COLO829 (cell line): ENCODE data around the gene TESK2.
"Not testable (repeated sequence)": the region's sequence is repeated elsewhere in the genome, so short reads cannot be mapped to it uniquely, and the experiment has no call there.

ENCODE experiments used
- DNase-seq: peaks from one replicate; pipeline ENCODE4 v3.0.0; 2012; ENCODE audit warnings: low spot score

Gene TESK2

DNA sequence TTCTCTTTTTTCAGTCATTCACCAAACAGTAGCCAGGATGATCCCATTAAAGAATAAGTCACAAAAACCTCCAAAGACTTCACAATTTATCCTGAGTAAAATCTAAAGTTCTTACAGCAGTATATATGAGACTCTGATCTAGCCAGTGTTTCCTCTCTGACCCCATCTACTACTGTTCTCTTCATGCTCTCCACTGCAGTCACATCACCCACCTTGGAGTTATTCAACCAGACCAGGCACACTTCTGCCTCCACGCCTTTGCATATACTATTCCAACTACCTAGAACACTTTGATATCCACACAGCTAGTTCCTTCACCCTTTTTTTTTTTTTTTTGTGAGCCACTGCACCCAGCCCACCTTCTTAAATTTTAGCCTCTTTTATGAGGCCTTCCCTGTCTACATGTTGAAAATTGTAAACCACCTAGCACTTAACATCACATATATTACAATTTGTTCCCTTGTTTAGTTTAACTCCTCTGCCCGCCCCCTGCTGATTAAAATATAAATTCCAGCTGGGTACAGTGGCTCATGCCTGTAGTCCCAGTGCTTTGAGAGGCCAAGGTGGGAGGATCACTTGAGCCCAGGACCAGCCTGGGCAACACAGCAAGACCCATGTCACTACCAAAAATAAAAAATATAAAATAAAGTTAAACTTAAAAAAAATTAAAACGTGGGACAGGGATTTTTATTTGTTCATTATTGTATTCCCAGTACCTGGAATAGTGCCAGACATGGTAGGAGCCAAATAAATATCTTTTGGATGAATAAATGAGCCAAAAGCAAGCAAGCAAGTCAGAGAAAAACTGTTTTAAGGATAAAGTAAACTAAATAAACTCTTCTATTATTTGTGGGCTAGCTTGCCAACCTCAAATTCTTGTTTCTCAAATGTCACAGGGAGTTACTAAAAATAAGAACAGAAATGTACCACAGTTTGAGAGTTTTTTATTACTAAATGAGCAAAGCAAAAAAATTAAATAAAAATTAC, 115.6 kb downstream of the TESK2 start:
- no peak for DNase-seq

- no peak for DNase-seq
Measured at GRCh38 chr1:45373573-45373972, 117.4 kb downstream of the TESK2 start.

- no peak for DNase-seq
Measured at GRCh38 chr1:45370575-45370974, 120.4 kb downstream of the TESK2 start.

DNA sequence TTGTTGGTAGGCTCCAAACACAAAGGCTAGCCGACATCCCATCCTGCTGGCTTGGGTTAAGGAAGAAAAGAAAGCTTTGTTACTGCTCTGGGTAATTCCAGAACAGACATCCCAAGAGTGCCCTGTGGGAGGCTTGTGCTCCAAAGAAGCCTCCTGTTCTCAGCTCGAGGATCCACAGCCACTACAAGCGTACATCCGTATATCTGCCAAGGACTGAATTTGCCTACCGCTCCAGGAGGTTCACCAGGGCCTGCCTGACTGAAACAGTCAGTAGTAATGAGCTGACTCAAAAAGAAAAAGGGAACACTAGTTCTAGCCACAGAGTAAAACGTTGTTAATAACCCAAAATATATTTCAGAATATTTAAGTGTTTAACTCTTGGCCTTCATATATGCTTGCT, 125.9 kb downstream of the TESK2 start:
- DNase-seq = peak; percentile 36

DNA sequence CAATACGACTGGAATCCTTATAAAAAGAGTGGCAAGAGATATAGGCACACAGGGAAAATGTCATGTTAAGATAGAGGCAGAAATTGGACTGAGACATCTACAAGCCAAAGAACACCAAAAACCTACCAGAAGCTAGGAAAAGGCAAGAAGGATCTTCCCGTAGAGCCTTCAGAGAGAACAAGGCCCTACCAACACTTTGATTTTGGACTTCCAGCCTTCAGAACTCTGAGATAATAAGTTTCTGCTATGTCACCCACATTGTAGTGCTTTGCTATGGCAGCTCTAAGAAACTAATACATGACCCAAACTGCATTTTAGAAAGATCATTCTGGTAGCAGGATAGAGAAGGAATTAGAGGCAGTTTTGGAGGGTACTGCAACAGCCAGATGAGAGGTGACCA, 126.7 kb downstream of the TESK2 start:
- DNase-seq = no peak

GRCh38 chr1:45360981-45361380, 130.0 kb downstream of the TESK2 start:
- DNase-seq = not testable (repeated sequence)

DNA sequence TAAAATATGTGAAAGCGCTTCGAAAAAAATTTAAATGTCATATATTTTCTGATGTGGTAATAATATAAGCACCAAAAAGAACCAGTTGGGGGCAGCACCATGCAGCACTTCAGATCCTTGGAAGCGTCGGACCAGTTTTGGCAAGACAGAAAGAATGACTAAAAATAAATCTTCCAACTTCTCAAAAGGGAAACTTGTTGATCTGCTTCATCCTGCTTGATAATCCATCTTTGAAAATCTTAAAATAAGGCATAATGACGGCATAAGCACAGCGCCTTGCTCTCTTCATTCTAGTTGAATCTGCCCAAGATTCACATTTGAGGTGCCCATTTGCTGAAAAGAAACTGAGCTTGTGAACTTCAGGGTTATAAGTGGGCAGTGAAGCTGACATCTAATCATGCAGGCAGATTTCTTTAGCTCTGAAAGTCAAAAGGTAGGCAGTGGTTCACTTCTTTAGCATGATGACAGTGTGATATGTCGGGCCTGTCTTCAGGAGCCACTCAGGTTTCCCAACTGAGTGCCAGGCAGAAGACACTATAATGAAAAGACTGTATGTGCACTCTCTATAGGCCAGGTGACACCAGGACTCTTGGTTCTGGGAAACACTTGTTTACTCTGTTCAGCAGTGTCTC, 131.0 kb downstream of the TESK2 start:
- peak; percentile 33 for DNase-seq

DNA sequence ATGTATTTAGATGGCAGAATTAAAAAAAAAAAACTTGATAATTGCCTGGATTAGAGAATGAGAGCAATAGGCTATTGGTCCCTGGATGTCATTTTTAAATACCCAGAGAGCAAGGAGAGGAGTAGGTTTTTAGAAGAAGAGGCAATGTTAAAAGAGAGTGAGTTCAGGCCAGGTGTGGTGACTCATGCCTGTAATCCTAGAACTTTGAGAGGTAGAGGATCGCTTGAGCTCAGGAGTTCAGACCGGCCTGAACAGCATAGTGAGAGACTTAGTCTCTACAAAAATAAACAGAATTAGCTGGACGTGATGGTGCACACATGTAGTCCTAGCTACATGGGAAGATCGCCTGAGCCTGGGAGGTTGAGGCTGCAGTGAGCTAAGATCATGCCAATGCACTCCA, 134.8 kb downstream of the TESK2 start:
- no peak for DNase-seq

- DNase-seq = no peak
Measured at GRCh38 chr1:45355683-45356082, 135.3 kb downstream of the TESK2 start.

GRCh38 chr1:45354838-45355237, 136.1 kb downstream of the TESK2 start:
- no peak for DNase-seq

DNA sequence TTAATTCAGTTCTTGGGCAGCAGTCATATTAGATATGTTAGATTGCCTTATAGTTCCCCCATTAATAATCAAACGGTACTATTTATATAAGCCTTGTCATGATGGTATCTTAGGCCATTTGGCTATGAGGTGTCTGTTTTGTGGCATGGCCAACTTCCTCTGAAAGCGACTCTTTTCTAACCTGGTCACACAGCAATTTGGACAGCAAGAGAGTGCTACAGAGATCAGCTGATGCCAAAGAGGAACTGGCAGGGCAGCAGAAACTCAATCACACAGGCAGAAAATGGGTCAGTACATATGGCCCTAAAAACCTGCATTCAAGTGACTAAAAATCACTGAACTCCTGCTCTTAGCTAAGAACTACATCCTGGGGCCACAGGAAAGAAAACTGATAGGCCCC, 137.3 kb downstream of the TESK2 start:
- no peak for DNase-seq

GRCh38 chr1:45351508-45351907, 139.5 kb downstream of the TESK2 start:
- no peak for DNase-seq

GRCh38 chr1:45348966-45349677, 141.8 kb downstream of the TESK2 start:
- no peak for DNase-seq

- no peak for DNase-seq
Measured at GRCh38 chr1:45348609-45348965, 142.4 kb downstream of the TESK2 start.

DNA sequence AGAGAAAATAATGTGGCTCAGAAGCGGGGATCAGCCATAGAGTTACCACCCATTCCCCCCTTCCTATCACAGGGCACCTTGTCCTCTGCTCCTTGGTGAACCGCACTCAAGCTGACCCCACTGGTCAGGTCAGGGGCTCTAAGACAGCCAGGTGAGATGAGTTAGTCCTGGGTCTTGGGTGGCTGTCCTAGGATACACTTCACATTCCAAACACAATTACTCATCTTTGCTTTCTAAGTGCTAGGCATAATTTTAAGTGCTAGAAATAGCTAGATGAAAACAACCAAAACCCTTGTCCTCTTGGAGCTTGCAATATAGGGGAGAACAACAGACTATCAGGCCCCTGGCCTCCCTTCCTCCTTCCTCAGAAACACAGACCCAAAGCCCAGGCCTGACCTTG, 142.9 kb downstream of the TESK2 start:
- no peak for DNase-seq

GRCh38 chr1:45346473-45346872, 144.5 kb downstream of the TESK2 start:
- no peak for DNase-seq

DNA sequence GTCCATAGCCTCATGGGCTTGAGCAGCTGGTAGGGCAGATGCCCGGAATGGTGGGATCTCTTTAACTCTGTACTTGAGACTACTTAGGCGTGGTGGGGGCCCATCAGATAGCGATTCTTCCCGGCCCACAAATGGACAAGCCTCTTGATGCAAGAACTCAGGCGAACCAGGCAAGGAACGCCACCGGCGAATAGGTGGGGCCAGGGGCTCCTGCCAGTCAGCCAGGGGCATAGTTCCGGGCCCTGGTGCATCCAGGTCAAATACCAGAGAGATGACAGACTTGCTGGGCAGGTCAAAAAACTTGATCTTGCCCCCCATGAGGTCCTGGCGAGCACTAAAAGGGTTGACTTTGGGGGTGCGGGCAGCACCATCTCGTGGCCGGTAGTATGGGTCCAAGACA, 145.9 kb downstream of the TESK2 start:
- no peak for DNase-seq

- DNase-seq = no peak
Measured at GRCh38 chr1:45344499-45344898, 146.5 kb downstream of the TESK2 start.

GRCh38 chr1:45340816-45341466, 150.0 kb downstream of the TESK2 start:
- no peak for DNase-seq

DNA sequence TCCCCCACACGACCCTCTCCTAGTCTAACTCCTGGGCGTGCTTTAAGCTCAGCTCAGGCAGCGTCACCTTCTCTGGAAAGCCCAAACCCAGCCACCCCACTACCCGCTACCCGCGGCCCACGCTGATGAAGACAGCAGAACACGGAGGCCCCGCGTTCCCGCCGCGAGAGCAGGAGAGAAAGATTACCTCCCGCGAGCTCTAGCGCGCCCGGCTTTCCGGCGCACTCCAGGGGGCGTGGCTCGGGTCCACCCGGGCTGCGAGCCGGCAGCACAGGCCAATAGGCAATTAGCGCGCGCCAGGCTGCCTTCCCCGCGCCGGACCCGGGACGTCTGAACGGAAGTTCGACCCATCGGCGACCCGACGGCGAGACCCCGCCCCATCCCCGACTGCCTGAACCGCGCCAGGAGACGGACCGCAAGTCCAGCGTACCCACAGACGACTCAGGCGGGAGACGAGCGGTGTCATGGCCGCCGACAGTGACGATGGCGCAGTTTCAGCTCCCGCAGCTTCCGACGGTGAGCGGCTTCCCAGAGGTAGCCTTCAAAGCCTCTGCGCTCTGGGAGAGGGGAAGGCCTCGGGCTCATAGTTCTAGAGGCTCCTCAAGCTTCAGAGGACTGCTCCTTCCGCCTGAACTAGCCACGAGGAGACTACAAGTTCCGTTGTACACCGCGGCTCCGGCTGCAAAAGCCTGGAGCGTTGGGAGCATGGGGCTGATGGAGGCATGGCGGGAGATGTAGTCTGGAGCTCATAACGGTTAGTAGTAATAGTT, 151.0 kb downstream of the TESK2 start, which contains the start of the genes MUTYH and TOE1:
Gene MUTYH, minus strand, starts transcription at position 652 of the 770 bp plus-strand sequence. CDS start 5,935 bp downstream, outside the sequence.
Gene TOE1, plus strand, starts transcription at position 382 of the 770 bp plus-strand sequence. Its CDS starts 83 bp downstream, at position 465.
- DNase-seq = peak; percentile 79

- DNase-seq = no peak
Measured at GRCh38 chr1:45337630-45338325, 153.2 kb downstream of the TESK2 start.
